Measurements from ENCODE around the gene MSH3.

DNA sequence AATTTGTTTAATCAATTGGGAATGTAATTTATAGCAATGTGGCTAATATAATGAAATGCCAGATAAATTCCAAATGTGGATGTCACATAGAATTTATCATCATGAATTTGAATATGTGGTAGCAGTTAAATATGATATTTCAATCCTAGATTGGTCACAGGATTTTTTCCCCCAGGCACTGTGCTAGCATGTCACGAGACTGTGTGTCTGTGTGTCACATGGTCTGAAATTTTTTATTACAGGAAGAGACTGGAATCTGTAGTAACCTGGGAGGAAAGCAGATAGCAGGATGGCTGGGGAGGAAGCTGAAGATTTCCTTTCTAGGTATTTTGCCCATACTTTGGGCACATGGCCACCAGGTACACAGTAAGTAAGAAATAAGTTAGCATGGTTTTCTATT is 35.4 kb upstream of the MSH3 start:
- TF ChIP-seq CTCF (IDR thresholded peaks at IDR 0.05; ENCODE audit: low read depth, low read length) (no peak), EZH2phosphoT487 (IDR thresholded peaks at IDR 0.05; ENCODE audit: low read depth) (no peak)

Measured in OCI-LY3 (cell line).